GM12878 (cell line): Measurements from ENCODE around the gene P2RX6. TPM values are rescaled to one million over a fixed set of nuclear protein-coding genes. Genes with fewer than 3 reads are reported as not detected.

ENCODE experiments used
- E2F4 ChIP-seq: IDR thresholded peaks from 2 replicates; pipeline ENCODE4 v1.6.1; 2012; ENCODE audit warnings: low read depth, low read length, improper control_type of control experiment
- ZBTB40 ChIP-seq: fragments of 450-650 bp; IDR thresholded peaks from 2 replicates; pipeline ENCODE4 v1.6.1; 2016; ENCODE audit warnings: mild to moderate bottlenecking, moderate library complexity, borderline replicate concordance
- polyA plus RNA-seq, 11 experiments: library from polyadenylated mRNA; depleted of rRNA in 4 of 11; unstranded in 6 of 11; stranded (reverse) in 5 of 11; fragments of >200 nt; fragmentation: Nextera tagmentation in 4 of 11; fragmentation: Illumina TruSeq in 1 of 11; extraction: Ambion mirVana in 4 of 11; extraction: Trizol in 1 of 11; gene quantifications; 1 replicate in 1 of 11; 2 replicates in 10 of 11; pipeline versions ENCODE4 v1.2.1 to v1.2.3, GENCODE V29; 2011 to 2016; ENCODE audit warnings: inconsistent platforms in 2 of 11, missing spikeins in 2 of 11, low read depth in 1 of 11
- total RNA-seq, 4 experiments: library from RNA; depleted of rRNA in 3 of 4; stranded (reverse); fragments of >200 nt in 3 of 4; fragmentation: Illumina TruSeq in 1 of 4; extraction: Trizol in 1 of 4; gene quantifications; 2 replicates each; pipeline versions ENCODE4 v1.2.1 to v1.2.3, GENCODE V29; 2013 to 2021
- TF ChIP-seq, protein P1 (sequence below): fragments of 450-650 bp; IDR thresholded peaks from 2 replicates; pipeline ENCODE4 v1.6.1; 2017; ENCODE audit warnings: low read depth, mild to moderate bottlenecking, moderate library complexity

P2RX6 gene
- total and polyA plus RNA-seq, 10 of the 15 experiments (the other 5 are each of a cell fraction or from before 2014, with no cell fraction given): 0.03 to 0.21 (median 0.07) TPM; not detected in 5

DNA sequence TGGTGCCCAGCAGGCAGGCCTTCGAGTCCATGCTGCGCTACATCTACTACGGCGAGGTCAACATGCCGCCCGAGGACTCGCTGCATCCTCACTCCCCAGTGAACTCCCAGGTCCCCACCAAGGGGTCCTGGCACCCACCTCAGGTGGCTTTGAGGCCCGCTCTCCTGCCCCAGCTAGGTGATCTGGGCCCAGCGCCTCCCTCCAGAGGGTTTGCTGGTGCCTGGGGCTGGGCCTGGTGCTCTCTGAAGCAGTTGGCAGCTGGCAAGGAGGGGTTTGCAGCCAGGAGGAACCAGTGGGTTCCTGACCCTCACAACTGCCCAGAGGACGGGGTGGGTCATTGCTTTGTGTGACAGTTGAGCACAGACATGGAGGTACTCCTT is 18.9 kb upstream of the P2RX6 start (continued):
- TF ChIP-seq ZBTB40 (no peak), E2F4 (no peak)
- TF ChIP-seq, protein P1, sequence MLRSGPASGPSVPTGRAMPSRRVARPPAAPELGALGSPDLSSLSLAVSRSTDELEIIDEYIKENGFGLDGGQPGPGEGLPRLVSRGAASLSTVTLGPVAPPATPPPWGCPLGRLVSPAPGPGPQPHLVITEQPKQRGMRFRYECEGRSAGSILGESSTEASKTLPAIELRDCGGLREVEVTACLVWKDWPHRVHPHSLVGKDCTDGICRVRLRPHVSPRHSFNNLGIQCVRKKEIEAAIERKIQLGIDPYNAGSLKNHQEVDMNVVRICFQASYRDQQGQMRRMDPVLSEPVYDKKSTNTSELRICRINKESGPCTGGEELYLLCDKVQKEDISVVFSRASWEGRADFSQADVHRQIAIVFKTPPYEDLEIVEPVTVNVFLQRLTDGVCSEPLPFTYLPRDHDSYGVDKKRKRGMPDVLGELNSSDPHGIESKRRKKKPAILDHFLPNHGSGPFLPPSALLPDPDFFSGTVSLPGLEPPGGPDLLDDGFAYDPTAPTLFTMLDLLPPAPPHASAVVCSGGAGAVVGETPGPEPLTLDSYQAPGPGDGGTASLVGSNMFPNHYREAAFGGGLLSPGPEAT: no peak
- TF ChIP-seq, all 136 proteins: peak for 0
